ENCODE results near the gene TM7SF3. TPM values are rescaled to one million over a fixed set of nuclear protein-coding genes. Genes with fewer than 3 reads are reported as not detected.

The TM7SF3 gene
- total RNA-seq, 1 donor from 2014 or later: 22.3 TPM

- DNase-seq (ENCODE audit: missing footprints): no peak
- intact Hi-C loops (cut with DNase I): no loop called here
- ATAC-seq: no peak
Measured at GRCh38 chr12:26940516-26941214, 73.5 kb downstream of the TM7SF3 start.

GRCh38 chr12:26939953-26940352 is 74.2 kb downstream of the TM7SF3 start:
- ATAC-seq: no peak
- intact Hi-C loops (cut with DNase I): no loop called here
- no peak for DNase-seq (ENCODE audit: missing footprints)

- DNase-seq (ENCODE audit: missing footprints) (no peak), ATAC-seq (no peak)
- intact Hi-C loops (cut with DNase I): no loop called here
Measured at GRCh38 chr12:26939192-26939832, 74.9 kb downstream of the TM7SF3 start.

GRCh38 chr12:26938701-26939062 is 75.5 kb downstream of the TM7SF3 start:
- intact Hi-C loops (cut with DNase I): loop anchor here (1.0 kb wide), 1 partner anchor 76 kb away; the partner anchor contains the start of gene TM7SF3
- DNase-seq (ENCODE audit: missing footprints) (no peak), ATAC-seq (peak; percentile 29)

DNA sequence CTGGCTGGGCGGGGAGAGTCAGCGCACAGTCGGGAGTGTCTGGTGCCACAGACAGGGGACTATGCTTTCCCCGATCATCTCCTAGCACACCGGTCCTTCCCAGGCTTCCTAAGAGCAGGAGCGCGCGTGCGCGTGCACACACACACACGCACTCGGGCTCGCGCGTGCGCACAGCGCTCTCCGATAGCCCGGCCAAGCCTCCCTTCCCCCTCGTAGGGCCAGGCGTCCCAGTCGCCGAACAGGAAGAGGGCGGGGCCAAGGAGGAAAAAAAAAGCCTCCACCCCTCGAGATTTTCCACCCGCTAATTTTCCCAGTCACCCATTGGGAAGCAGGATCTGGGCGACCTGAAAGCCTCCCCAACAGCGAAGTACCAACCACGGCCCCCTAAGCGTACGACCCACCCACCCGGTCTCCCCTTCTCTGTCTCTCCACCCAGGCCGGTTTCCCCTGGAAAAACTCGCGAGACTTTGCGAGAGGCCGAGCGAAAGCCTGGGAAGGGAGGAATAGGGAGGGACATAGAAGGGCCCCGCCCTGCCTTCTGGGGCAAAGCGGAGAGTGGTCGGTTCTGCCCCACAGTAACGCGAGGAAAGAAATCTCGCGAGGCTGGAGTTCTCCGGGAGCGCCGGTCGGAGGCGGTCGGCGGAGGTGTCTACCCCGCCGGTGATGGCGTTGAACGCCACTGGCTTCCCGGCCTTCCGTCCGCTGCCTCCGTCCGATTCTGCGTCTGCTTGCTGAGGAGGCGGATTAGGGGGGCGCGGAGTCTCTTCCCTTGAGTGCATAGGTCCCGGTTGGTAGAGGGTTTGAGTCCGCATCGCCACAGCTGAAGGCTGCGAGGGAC is 76.1 kb downstream of the TM7SF3 start, which contains the start of the genes FGFR1OP2 and INTS13:
Gene FGFR1OP2 (plus strand): TSS at position 608 of the 838 bp plus-strand sequence. CDS start 15,689 bp downstream, outside the sequence.
Gene INTS13 (minus strand): TSS at position 119 of the 838 bp plus-strand sequence. CDS start 1,178 bp downstream, outside the sequence.
- DNase-seq (ENCODE audit: missing footprints) (peak; percentile 100), ATAC-seq (peak; percentile 99)
- intact Hi-C loops (cut with DNase I): loop anchor here (1.0 kb wide), 2 partner anchors 73 to 76 kb away; partner anchors contain the start of gene TM7SF3

GRCh38 chr12:26937443-26937862 is 76.7 kb downstream of the TM7SF3 start:
- intact Hi-C loops (cut with DNase I): loop anchor here (1.0 kb wide), 1 partner anchor 74 kb away; no protein-coding TSS in a partner anchor
- DNase-seq (ENCODE audit: missing footprints) (no peak), ATAC-seq (no peak)

DNA sequence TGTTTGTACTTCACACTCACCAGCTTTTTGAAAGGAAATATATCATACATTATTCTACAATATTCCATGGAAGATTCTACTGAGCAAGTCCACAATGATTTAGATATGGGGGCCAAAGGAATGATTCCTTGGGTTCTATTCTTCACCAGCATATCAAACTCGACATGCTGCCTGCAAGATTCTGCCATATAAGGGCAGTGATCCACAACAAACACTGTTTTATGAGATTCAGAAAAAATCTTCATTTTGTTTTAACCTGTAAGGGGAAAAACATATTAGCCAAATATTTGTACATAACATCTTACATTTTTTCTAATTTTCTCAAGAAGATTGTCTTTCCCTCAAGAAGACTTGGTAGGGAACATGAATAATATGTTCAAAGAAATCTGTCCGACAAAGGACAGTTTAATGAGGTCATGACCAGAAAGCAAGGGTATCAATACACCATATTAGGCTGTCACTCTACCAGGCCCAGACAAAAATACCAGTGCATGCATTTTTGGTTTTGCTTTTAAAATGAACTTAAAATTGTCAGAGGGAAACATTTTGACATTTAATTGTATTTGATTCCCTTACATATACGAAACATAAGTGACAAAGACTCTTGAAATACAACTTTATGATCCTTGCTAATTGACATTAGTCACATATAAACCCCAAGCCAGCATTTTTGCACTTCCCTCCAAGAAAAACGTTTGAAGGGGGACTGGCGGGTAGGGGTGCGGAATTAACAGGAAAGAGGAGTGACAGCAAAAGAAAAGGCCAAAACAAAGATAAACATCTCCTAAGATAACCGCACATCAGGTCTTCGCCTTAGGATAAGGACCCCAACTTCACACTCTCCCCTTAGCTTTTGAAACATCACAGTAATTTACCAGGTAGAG is 77.4 kb downstream of the TM7SF3 start:
- intact Hi-C loops (cut with DNase I): loop anchor here (1.0 kb wide), 1 partner anchor 74 kb away; no protein-coding TSS in a partner anchor
- ATAC-seq (no peak), DNase-seq (ENCODE audit: missing footprints) (no peak)

DNA sequence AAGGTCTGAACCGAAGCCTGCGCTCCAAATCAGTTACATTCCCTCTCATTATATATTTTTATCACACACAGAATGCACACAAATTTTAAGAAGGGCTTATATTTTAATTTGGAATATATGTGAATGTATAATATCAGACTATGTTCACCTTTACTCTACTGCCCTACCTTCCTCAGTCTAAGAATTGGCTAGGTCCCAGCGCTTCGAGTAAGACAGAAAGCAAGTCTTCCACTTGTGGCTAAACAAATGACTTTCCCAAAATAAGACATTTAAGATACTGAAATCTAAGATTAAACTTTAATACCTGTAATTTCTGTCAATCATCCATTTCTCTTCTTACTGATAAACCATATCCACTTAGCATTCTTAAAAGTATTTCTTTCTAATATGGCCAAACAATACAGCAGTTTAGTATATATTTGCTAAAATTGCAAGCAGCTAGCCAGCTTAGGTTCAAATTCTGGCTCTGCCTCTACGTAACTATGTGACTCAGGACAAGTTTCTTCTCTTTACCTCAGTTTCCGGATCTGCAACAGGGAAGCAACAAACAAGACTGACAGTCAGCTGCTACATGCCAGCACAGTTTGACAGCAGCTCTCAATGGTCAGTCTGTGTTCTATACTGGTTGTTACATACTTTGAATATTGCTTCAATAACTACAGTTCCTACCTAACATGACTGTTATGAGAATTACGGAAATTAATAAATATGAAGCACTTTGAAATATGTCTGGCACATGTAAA is 78.4 kb downstream of the TM7SF3 start:
- ATAC-seq (no peak), DNase-seq (ENCODE audit: missing footprints) (no peak)
- intact Hi-C loops (cut with DNase I): no loop called here

DNA sequence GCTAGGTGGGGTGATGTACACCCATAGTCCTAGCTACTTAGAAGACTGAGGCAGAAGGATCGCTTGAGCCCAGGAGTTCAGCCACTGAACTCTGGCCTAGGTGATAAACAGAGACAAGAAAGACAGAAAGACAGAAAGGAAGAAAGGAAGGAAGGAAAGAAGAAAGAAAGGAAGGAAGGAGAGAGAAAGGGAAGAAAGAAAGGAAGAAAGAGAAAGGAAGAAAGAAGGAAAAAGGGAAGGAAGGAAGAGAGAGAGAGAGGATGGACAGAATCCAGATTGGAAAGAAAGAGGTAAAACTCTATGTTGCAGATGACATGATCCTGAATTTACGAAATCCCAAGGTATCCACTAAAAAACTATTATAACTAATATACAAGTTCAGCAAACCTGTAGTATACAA is 84.6 kb downstream of the TM7SF3 start:
- intact Hi-C loops (cut with DNase I): no loop called here
- DNase-seq (ENCODE audit: missing footprints): no peak
- ATAC-seq: no peak

- intact Hi-C loops (cut with DNase I): no loop called here
- DNase-seq (ENCODE audit: missing footprints) (no peak), ATAC-seq (no peak)
Measured at GRCh38 chr12:26928661-26929060, 85.5 kb downstream of the TM7SF3 start.

Other genes starting within 250 kb of the TM7SF3 start
- 14.3 TPM for gene ITPR2, start 181.2 kb downstream of the TM7SF3 start, total RNA-seq
- 23.7 TPM for gene INTS13, start 76.4 kb downstream of the TM7SF3 start, total RNA-seq
- 30.6 TPM for gene FGFR1OP2, start 75.9 kb downstream of the TM7SF3 start, total RNA-seq
- gene MED21, start 8.2 kb upstream of the TM7SF3 start, total RNA-seq: 44.5 TPM
- gene C12orf71, start 68.2 kb upstream of the TM7SF3 start, total RNA-seq: not detected
- gene STK38L, start 229.9 kb upstream of the TM7SF3 start, total RNA-seq: 48.7 TPM

All from Right ventricle myocardium inferior (tissue), 1 donor.